Coronary artery (tissue), 2 donors: ENCODE results near the gene KRT84.

Source experiments
- DNase-seq: peaks from one replicate; pipeline ENCODE4 v3.0.0-alpha.2; 2017; ENCODE audit warnings: low spot score
- H3K27ac ChIP-seq, 2 donors: fragments of 200-600 bp; sonication (generic); one replicate each; pipeline ENCODE4 v1.5.1; 2016 to 2019
- H3K4me3 ChIP-seq: fragments of 200-600 bp; sonication (generic); 2 replicates; pipeline ENCODE4 v1.5.1; 2016; ENCODE audit warnings: mild to moderate bottlenecking, moderate library complexity
- TF ChIP-seq, protein P1 (sequence below): fragments of 200-600 bp; sonication (generic); IDR thresholded peaks from one replicate; pipeline ENCODE4 v1.5.1; 2019; ENCODE audit warnings: antibody characterized with exemption

Gene KRT84

DNA sequence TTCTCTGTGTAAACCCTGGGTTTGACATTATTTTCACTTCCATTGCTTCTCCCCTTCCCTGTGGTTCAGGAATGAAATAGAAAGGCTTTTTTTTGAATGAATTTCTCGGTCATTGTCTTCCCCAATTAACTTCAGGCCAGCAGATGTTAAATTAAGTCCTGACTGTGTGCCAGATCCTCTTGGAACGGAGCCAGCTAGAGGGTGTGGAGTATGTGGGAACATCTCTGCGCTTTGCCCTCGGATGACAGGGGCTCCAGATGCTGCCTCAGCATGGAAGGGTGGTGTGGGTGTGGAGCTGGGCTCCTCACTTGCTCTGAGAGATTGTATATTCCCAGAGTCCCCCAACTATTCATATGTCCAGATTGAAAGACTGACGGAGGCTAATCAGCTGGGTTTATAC is 31.3 kb downstream of the KRT84 start:
- Histone ChIP-seq H3K4me3 (no peak overlapping the region), H3K27ac (no peak overlapping the region)
- TF ChIP-seq, protein P1, sequence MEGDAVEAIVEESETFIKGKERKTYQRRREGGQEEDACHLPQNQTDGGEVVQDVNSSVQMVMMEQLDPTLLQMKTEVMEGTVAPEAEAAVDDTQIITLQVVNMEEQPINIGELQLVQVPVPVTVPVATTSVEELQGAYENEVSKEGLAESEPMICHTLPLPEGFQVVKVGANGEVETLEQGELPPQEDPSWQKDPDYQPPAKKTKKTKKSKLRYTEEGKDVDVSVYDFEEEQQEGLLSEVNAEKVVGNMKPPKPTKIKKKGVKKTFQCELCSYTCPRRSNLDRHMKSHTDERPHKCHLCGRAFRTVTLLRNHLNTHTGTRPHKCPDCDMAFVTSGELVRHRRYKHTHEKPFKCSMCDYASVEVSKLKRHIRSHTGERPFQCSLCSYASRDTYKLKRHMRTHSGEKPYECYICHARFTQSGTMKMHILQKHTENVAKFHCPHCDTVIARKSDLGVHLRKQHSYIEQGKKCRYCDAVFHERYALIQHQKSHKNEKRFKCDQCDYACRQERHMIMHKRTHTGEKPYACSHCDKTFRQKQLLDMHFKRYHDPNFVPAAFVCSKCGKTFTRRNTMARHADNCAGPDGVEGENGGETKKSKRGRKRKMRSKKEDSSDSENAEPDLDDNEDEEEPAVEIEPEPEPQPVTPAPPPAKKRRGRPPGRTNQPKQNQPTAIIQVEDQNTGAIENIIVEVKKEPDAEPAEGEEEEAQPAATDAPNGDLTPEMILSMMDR, result no peak
- DNase-seq, result no peak

DNA sequence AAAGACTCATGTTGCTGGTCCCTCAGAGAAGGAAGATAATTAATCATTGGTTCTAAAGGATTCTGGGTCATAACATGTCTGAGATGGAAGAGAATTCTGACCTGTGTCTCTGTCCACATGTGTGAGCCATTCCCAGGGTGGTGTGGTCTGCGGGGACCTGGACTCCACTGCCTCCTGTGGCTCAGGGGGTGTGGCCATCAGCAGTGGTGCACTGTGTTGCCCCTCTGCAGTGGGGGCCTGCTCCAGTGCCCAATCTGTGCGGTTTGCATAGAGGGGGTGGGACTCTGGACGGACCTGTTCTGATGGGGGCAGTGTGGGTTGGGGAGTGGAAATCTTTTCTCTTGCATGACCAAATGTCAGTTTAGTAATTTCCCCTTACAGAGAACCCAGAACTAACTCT is 31.7 kb downstream of the KRT84 start:
- TF ChIP-seq, protein P1, result no peak
- Histone ChIP-seq H3K27ac (no peak overlapping the region), H3K4me3 (no peak overlapping the region)
- DNase-seq, result no peak

DNA sequence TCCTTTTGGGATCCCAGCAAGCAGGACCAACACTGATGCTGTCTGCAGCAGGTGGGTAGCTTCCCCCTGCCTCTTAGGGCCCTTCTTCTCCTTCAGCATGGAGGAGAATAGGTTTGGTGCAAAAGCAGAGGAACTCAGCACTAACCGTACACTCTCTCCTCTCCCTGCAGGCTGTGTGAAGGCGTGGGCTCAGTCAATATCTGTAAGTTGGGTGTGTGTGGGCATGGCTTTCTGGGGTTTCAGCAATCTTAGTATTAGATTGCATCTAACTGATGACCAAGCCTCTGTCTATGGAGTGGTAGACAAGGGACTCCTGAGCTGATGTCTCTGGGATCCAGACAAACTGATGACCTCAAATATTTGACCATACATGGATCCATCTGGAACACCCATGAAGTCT is 32.5 kb downstream of the KRT84 start:
- TF ChIP-seq, protein P1, result no peak
- no peak for DNase-seq
- H3K27ac ChIP-seq, result no peak overlapping the region
- H3K4me3 ChIP-seq, result no peak overlapping the region

DNA sequence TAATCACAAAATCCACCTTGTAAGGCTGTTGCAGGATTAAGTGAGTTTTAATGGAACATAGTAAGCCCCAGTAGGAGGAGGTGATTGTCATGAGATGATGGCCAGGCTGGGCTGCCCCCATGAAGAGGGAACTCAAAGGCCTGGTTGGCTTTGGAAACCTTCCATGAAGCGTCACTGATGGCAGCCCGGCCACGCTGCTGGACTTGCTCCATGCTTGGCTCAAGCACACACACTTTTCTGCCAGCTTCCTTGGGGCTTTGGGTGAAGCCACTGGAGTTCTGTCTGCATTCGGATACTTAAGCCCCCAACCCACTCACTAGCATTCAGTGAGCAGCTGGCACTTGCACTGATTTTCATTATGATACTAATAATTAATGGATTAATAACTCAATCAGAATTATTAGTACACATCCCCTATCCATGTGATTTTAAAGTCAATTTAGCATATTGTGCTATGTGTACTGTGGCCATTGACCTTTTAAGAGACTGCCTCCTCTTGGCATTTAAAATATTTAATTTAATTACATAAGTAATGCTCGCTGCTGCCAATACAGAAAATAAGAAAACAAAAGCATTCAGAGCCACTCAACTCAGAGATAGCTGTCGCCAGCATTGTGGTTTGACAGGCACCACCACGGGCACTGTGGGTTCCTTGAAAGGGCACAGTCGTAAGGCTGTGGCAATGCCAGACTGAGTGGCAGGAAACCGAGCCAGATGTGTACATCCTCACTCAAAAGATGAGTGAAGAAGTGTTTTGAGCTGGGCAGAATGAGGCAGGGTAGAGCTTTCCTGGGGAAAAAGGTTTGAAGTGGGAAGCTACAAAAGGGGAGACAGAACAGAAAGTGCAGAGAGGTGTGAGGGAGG is 34.0 kb downstream of the KRT84 start:
- Histone ChIP-seq H3K27ac (peak overlapping the region; percentile 12 to 41), H3K4me3 (no peak overlapping the region)
- TF ChIP-seq, protein P1, result no peak
- no peak for DNase-seq

DNA sequence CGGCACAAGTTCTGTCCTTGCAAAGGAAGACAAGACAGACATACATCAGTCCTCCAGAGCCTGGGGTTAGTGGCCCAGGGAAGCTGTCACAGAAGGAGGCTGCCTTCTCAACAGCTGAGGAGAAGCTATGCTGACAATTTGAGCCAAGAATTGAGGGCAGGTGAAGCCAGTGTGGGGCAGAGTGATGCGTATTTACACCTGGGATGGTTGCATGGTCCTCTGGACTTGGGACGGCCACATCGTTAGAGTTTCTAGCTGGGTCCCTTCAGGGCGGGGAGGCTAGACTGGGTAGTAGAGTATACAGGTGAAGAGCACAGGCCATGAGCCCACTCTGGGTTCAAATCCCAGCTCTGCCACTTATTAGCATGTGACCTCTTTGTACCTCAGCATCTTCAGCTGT is 34.7 kb downstream of the KRT84 start:
- DNase-seq, result peak; percentile 56
- Histone ChIP-seq H3K27ac (peak overlapping the region; percentile 12 to 19), H3K4me3 (no peak overlapping the region)
- TF ChIP-seq, protein P1, result no peak

DNA sequence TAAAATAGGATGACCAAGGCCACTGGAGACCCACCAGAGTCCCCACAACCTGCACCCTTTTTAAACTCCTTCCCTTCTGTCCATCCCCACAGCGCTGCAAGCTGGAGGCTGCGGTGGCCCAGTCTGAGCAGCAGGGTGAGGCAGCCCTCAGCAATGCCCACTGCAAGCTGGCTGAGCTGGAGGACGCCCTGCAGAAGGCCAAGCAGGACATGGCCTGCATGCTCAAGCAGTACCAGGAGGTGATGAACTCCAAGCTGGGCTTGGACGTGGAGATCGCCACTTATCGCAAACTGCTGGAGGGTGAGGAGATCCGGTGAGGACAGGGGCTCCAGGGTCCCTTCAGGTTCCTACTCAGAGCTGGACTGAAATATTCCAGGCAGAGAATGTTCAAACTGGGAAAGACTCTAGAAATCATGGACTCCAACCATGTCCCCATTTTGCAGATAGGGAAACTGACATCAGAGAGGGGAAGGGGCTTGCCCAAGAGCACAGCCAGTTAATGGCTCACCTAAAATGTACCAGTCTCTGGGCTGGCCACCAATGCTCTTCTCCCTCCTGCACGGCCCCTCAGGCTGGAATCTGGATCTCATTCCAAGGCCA is 35.3 kb downstream of the KRT84 start:
- TF ChIP-seq, protein P1, result no peak
- peak; percentile 53 for DNase-seq
- Histone ChIP-seq H3K27ac (no peak overlapping the region), H3K4me3 (no peak overlapping the region)

DNA sequence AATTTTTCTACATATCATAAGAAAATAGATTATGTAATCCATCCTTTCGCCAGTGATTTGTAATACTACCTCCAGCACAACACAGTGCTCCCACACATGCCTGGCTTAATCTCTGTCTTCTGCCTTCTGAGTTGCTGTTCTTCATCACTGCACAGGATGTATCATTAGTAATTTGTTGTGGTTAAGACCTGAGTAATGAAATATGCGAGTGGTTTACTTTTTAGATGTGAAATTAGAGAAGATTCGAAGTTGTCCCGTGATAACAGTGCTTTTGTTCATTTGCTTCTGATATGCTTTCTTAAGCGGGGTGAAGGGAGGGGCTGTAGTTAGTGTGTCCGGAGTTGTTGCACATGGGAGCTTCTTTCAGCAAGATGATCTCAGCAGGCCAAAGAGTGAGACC is 36.3 kb downstream of the KRT84 start:
- no peak for DNase-seq
- H3K4me3 ChIP-seq, result no peak overlapping the region
- TF ChIP-seq, protein P1, result no peak
- H3K27ac ChIP-seq, result no peak overlapping the region
